GM19328 (cell line): ENCODE measurements around the gene PLCL2.

Experiments
- ATAC-seq: cut with Tn5 transposase; IDR thresholded peaks from one replicate; pipeline ENCODE4 v1.9.1; 2021; ENCODE audit warnings: mild to moderate bottlenecking, moderate library complexity; ENCODE audit not compliant: unreplicated experiment

PLCL2 gene

DNA sequence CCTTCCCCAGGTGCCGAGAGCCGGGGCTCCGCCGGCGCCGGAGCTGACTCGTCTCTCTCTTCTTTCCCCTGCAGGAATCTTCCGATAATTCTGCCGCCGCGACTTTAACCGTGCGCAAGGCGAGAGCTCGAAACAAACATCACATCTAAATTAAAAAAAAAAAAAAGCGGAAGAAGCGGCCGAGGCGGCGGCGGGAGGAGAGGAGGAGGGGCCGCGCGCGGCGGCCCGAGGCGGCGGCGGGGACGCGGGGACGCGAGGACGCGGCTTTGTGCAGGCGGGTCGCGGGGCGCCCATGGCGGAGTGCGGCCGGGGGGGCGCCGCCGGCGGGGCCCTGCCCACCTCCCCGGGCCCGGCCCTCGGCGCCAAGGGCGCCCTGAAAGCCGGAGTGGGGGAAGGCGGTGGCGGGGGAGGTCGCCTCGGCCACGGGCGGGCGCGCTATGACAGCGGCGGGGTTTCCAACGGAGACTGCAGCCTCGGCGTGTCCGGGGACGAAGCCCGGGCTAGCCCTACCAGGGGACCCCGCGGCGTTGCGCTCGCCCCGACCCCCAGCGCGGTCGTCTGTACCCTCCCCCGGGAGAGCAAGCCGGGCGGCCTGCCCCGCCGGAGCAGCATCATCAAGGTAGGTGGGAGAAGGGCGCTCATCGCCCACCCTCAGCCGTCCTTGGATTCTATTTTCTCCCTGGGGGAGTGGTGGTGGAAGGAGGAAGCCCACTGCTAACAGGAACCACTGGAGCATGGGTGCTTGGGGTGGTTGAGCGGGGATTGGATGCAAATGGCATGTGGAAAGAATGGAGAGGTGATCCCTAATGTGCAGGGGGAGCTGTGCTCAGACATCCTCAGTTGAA, at the start of gene PLCL2:
PLCL2 (plus strand) TSS at position 208 of the 845 bp plus-strand sequence; CDS start at position 293, 85 bp downstream.
- peak; percentile 35 for ATAC-seq

DNA sequence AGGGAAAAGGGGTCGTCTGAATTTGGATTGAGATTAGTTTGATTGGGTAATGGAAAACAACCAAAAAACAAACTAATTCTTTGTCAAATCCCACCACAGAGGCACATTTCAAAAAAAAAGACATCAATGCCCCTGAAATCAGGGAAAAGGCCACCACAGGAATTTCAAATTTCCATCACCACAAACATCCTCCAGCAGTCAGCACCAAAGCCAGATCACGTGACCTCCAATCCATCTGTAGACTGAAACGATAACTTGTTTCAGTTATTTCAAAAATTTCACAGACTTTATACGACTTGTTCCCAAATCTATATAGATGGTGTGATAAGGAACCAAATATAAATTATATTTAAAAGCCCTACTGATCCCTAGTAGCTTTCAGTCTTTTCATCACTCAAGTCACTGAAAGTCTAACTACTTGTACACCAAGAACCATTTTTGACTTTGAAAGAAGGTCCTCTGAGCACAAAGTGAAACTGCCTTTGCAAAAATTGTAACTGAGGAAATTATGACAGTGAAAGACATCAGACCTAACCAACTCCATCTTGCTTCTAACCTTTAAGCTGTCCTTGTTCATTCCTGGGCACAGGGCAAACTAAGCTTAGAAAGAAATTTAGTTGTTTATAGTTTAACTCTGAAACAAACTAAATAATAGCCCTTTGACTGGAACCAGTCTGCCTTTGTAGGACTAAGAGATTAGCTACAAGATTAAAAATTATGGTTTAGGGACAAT, 48.1 kb upstream of the PLCL2 start:
- ATAC-seq, result no peak

DNA sequence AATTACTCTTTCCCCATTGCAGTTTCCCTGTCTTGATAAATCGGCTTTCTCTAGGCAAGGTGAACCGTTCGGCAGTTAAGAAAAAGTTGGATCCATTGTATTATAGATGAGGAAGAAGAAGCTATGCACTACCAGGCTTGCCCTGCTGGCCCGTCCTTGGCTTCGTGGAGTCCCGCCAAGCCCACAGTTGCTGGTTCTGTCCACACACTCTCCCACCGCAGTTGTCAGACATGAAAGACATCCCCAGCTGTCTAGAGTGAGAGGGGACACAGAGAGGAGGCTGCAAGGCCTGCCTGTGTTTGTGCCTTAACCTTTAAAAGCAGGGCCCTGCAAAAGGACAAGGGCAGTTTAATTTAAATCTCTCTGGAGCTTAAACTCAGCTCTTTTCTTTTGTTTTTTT, 47.2 kb upstream of the PLCL2 start:
- no peak for ATAC-seq

DNA sequence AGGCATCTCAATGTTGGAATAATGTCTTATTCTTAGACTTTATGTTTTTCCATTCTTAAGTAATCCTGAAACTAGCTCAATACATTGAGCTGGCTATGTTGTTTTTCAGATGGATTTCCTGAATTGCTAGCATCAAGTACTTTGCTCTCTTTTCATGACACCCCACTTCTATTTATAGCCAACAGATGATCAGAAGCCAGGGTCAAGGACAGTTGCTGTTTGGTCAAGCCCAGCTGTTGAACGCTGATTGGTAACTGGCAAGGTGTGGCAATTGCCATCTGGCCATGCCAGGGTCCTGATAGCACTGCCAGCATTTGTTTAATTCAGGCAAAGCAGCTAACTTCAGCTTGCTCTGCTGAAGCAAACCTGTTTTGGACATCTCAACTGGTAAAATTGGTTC, 46.2 kb upstream of the PLCL2 start:
- no peak for ATAC-seq

DNA sequence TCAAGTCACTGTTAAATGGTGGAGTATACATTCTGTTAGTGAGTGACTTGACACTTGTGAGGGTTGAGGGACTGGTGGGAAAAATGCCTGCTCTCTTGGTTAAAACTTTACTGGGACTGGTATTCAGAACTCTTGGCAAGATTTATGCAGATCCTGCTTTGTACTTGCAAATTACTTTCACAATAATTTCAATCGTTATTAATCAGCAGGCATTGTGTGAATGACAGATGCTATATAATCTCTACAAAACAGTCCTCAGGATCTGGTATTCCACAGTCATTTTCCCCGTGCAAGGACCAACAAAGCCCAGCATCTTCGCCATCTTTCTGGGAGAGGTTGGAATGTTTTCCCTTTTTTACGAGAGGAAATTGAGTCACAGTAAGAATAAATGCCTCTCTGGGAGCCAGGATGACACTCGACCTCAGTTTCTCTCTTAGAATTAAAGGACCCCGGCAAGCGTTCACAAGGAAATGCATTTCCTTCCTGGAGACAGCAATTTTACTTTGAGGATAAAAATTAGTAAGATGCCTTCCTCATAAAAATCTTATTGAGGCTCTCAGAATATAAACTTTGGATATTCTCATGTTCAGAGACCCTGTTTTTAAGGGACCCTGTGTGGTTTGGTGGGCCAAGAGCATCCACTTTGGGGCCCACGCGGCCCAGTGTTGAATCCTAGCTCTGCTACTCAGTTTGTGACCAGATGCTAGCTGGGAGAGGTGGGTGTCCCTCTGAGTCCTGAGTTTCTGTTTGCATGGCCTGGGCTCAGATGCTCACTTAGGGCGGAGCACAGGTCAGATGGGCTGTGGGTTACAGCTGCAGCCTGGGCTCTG, 45.3 kb upstream of the PLCL2 start:
- no peak for ATAC-seq

DNA sequence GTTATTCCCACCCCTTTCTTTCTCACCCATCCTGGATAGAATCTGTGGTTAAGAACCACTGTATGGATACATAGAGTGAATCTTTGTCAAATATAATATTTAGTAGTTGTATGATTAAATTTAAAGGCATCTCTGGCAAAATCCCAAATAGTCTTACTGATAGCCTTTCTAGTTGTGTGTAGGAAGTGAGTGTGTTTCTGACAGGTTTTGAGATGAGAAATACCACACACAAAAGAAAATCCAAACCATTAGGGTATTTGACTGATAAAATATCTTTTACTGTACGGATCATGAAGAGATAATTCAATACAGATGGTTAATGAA, 44.7 kb upstream of the PLCL2 start:
- no peak for ATAC-seq

DNA sequence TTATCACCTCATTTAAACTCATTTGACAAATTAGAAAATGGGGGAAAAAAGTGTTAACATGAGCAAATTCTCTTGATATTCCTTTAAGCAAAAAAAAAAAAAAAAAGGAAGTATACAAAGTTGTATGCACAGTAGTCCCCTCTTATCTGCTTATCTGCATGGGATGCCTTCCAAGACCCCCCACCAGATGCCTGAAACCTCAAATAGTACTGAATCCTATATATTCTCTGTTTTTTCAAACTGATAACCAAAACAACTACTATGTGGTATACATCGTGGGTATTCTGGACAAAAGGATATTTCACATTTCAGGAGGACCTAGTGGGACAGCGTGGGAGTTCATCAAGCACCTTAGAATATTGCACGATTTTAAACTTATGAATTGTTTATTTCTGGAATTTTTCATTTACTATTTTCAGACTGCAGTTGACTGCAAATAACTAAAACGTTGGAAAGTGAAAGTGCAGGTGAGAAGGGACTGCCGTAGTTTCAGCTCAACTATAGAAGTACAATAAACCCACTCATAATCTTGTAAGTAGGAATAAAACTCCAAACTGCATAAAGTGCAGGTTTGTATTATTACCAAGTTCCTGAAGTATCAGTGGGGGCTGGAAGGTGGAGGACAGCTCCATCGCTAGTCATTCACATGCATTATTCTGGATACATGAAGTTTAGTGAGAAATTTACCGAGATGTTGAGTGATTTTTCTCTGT, 43.6 kb upstream of the PLCL2 start:
- no peak for ATAC-seq

DNA sequence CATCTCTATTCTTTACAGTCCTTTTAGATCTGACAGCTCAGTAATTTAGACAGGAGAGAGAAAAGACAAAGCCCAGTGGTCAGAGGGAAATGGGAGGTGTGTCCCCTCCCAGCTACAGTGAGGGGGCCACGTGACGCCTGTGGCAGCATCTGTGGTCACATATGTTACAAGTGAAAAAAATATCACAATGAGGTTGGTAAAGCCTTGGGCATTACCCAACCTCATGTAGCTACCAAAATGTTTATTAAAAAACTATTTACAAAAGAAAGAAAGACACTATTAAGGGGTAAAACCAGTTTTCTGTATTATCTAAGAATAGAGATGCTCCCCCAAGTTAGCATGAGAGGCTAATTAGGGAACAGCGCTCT, 42.9 kb upstream of the PLCL2 start:
- peak; percentile 47 for ATAC-seq

DNA sequence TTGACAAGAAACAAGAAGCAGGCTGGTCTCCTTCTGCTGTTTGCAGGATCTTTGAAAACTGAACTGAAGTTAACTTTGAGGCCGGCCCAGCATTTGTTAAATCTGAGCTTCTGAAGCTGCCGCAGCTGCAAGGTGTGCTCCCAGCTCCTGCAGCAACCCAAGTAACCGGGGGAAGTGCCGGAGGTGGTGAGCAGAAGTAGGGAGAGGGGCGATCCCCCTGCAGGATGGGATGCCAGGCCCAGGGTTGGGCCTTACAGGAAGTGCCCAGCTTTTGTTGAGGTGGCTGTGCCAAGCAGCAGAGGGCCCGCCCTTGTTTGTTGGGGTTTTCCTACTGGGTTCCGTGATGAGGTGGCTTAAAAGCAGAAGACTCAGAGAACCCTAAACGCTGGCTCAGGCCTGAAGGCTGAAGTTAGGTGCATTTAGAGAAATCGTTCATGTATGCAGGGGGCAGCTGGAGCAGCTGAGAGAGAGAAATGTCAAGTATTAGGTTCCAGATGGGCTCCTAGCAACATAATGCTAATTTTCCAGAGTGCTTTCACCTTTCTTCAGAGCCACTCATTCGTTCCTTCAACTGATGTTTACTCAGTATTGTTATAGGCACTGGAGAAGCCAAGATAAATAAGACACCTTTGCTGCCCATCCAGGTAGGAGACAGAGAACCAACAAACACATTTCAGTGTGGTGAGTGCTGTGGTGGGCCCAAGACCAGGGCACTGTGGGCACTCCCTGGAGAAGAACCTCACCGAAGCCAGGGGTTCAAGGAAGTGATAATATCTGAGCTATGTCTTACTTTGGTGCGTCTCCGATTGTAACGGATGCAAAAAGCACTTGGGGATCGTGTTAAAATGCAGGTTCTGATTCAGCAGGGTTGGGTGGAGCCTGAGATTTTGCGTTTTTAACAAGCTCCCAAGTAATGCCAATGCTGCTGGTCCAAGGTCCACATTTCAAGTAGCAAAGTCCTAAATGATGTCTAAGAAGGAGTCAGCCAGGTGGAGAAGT, 42.2 kb upstream of the PLCL2 start:
- ATAC-seq, result peak; percentile 74

DNA sequence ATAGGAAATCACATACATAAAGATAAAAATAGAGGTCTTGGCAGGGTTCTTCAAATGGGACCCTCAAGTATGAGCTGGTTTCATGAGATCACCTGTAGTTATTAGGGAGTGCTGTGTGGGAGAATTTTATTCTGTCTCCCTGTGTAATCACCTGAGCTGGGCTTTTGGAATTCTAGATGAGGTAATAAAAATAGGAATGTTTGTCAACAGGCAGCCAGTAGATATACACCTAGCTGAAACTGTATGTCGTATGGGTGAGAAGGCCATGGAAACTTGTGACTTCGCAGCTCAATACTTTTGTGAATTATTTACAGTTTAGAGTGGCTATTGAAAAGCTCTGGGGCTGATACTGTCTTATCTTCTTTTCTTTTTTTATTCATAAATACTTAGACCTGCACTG, 40.5 kb upstream of the PLCL2 start:
- no peak for ATAC-seq

DNA sequence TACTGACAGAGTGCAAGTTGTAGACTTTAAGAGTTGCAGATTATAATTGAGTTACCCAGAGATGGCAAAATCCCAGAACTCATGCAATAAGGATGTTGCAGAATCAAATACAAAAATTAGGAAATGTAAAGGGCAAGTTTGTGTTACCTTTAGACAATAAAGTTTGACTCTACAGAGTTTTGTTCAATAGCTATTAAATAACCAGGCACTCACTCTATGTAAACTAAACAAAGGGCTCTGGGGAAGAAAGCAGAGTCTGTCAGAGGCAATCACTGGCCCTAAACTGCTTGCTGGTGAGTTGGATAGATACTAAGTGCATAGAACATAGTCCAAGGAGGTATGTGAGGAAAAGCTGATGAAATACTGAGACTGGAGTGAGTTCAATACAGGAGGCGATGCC, 40.0 kb upstream of the PLCL2 start:
- ATAC-seq, result no peak

DNA sequence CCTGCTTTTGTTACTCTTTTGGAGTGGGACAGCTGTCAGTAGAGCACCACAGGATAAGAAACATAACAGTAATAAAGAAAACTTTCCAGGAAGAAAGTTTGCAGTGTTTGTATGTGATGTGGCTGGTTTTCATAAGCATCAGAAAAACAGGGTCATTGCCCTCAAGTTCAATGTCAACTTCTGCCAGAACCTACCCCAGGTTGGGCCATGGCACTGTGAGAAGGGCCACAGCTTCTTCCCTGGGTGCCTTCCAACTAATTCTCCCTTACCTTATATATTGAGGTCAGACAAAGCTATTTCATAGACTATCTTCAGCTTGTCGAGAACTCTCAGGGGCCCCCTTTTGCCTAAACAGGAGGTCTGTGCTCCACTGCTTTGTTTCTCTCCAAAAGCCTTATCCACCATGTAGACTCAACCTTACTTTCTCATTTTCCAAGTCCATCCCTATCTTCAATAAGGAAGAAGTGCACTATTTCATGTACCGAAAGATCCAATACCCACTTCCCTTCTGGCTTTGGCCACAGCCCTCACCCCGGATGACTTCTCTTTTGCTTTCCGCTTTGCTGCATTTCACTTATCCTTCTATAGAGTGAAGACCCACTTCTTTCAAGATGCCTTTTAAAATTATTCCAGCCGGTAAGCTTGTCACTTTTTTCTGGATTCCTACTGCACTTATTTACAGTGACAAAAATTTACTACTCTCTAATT, 38.2 kb upstream of the PLCL2 start:
- no peak for ATAC-seq

DNA sequence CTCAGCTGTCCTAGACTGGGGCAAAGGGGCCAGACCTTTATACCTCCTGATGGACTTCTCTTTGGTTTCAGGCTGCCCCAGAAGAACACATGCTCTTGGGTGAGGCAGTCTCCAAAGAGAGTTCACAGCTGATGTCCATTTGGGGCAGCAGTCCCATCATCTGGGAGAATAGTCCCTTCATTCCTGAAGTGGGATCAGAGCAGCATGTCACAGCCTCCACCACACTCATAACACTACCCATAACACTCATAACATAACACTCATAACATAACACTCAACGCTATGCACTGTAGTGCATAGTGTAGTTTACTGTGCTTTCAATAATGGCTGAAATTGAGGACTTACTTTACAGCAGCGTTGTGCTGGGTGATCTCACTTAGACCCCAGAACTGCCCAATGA, 36.7 kb upstream of the PLCL2 start:
- no peak for ATAC-seq

DNA sequence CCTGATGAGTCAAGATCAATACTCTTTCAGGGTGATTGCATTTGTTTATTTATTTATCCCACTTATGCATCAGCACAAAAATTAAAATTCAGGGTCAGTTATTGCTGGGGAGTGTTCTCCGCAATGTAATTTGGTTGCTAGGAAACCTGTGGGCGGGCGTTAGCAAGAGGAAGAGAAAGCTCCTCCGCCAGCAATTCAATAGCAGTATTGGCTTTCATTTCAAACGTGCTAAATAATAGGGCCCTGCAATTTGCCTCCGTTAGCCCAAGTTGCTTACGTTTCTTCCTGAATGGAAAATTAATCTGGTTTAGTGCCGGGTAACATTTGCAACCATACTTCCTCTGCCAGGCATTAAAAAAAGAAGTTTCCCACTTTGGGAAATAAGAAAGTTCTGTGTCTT, 35.5 kb upstream of the PLCL2 start:
- peak; percentile 81 for ATAC-seq

DNA sequence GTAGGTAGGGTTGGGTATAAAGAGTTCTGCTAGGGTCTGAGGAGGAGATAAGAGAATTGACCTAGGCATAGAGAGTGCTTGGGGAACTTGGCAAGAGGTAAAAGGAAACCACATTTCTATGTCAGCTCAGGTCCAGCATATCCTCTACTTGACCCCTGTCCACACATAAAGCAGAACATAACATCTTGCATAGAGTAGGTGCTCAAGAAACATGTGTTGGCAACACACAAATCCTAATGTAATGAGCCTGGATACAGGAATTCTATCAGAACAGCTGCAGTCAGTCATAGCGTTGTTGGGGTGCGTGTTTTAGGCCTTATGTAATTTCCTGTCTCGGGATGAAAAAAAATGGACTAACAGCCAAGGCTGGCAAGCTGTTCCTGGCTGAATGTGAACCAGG, 35.0 kb upstream of the PLCL2 start:
- ATAC-seq, result no peak

DNA sequence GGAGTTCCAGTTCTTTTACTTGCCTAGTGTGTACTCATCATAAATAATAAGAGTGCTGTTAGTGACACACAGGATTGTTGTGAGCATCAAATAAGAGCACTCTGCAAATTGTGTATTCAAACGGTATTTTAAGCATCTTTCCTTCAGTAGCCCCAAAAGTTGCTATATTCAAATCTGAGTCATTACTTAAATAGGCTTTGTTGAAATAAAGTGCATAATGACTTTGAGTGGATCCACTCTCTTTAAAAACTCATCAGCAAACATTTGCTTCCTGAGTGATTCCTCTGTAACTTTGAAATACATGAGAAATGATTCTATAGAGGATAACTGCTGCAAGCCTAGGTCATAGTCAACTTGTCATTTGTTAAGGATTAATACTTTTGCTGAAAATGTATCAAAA, 29.3 kb upstream of the PLCL2 start:
- ATAC-seq, result no peak

DNA sequence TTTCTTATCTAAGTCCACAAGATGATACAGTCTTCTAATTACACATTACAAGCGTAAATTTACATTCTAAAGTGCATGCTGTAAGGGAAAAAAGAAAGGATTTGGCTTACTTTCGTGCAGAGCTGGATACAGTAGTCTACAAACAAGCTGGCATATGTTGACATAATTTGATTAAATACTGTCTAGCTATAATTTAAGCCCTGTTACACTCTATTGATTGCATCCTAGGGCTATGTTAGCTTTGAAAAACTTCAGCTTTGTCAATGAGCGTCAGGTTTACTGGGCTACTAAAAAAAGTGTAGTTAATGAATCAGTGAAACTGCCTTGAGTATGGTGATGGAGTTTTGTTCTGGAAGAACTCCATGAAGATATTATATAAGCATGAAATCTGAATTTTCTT, 24.5 kb upstream of the PLCL2 start:
- ATAC-seq, result no peak

DNA sequence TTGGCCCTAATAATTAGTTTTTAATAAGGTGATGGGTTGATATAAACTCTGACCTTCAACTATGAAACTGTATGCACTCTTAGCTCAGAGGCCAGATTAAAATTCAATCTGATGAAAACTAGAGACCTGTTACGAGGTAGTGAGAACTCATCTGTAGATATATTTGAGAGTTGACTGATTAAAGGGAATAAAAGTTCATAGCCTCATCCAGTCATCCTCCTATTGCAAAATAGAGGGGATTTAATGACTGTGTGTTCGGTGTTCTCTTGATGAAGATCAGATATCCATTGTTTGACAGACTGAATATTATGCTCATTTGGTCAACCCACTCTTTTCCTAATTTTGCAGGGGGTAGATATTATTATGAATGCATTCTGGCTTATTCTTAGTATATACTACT, 23.3 kb upstream of the PLCL2 start:
- ATAC-seq, result no peak

DNA sequence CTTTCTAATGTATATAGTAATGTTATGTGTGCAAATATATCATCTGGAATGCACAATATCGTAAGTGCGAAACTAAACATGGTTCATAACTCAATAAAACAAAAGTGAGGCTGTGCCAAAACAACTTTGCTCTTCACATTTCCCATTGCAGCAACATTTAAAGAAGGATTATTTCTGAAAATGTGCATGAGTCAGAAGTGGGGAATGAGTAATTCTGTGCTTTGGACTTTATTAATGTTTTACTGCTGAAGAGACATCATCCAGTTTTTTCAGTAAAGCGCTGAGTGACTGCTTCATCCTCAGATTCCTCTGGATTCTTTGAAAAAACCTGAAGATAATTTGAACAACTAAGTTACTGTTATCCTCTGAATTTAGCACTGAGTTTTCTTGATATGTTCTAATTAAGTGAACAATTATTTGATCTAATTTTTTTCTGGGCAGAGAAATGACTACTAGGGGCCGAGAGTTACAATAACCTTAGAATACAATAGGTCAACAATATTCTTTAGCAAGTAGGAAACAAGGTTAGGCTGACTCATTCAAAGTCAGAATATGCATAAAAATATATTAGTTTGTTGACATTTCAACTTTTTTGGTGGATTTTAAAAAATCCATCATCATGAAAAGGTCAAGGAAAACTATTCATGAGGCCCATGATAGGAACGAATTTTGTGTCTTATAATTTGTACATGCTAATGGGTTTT, 20.0 kb upstream of the PLCL2 start:
- ATAC-seq, result no peak
